Cardiac ventricle fibroblast (primary cell): Measurements from ENCODE around the gene KLRC1. TPM values are rescaled to one million over a fixed set of nuclear protein-coding genes. Genes with fewer than 3 reads are reported as not detected.

ENCODE experiments used
- total RNA-seq: library from RNA; depleted of rRNA; stranded (reverse); fragments of >200 nt; gene quantifications from 2 replicates; pipeline ENCODE4 v1.2.3, GENCODE V29; 2015

Gene KLRC1
- total RNA-seq = not detected in 2 replicates

GRCh38 chr12:10453156-10453555, at the start of gene KLRC1:
KLRC1 (minus strand) TSS chr12:10453377; CDS start chr12:10451156, 2,221 bp downstream.

GRCh38 chr12:10435816-10436215, 17.4 kb downstream of the KLRC1 start, which contains the start of gene KLRC2:
KLRC2 (minus strand) TSS chr12:10436010; CDS start chr12:10435986, 24 bp downstream.

GRCh38 chr12:10420334-10420733, 32.8 kb downstream of the KLRC1 start, which contains the start of gene KLRC3:
KLRC3 (minus strand) TSS chr12:10420595; CDS start chr12:10420550, 45 bp downstream.

GRCh38 chr12:10409392-10409791, 43.8 kb downstream of the KLRC1 start, which contains the start of gene KLRC4:
KLRC4 (minus strand) TSS chr12:10409757; CDS start chr12:10409575, 182 bp downstream.

Other genes with a start within 250 kb of the KLRC1 start
- gene GABARAPL1, start 240.5 kb downstream of the KLRC1 start, total RNA-seq = 51.7 and 58.4 TPM in 2 replicates
- gene KLRD1, start 145.5 kb downstream of the KLRC1 start, total RNA-seq = 0.19 and 0.88 TPM in 2 replicates
- not detected in 2 replicates for gene KLRK1, start 63.3 kb downstream of the KLRC1 start, total RNA-seq
- gene KLRC4, start 43.6 kb downstream of the KLRC1 start, total RNA-seq = not detected in 2 replicates
- gene KLRC3, start 32.8 kb downstream of the KLRC1 start, total RNA-seq = not detected in 2 replicates
- not detected in 2 replicates for gene KLRC2, start 17.4 kb downstream of the KLRC1 start, total RNA-seq
- 0.25 and 0.29 TPM in 2 replicates for gene EIF2S3B, start 52.5 kb upstream of the KLRC1 start, total RNA-seq
- 4.7 and 7.2 TPM in 2 replicates for gene MAGOHB, start 160.2 kb upstream of the KLRC1 start, total RNA-seq
- gene STYK1, start 220.7 kb upstream of the KLRC1 start, total RNA-seq = not detected in 2 replicates